Measurements from ENCODE around the gene SCT.

SCT gene

GRCh38 chr11:620935-621814 lies 5.8 kb downstream of the SCT start:
- DNase-seq: no peak

DNA sequence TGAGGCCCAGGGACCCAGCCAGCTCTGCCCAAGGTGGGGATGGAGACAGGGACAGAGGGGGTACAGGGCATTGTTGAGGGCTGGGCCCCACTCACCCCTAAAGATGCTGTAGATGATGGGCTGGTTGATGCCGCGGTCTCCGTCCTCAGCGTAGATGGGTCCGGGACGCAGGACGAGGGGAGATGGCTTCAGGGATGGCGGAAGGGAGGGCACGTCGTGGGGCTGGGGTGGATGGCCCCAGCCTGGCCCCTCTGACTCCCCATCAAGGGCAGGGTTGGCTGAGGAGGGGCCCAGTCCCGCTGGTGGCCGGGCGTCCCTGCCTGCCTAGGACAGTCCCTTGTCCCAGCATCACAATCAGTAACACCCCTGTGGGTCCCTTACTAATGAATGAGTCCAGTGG lies 6.8 kb downstream of the SCT start:
- DNase-seq: no peak

GRCh38 chr11:619628-620050 lies 7.3 kb downstream of the SCT start:
- no peak for DNase-seq

GRCh38 chr11:618856-619627 lies 7.9 kb downstream of the SCT start:
- DNase-seq: no peak

GRCh38 chr11:617912-618682 lies 8.9 kb downstream of the SCT start:
- DNase-seq: no peak

GRCh38 chr11:617199-617911 lies 9.6 kb downstream of the SCT start:
- DNase-seq: no peak

- no peak for DNase-seq
Observed at GRCh38 chr11:616320-617198, 10.4 kb downstream of the SCT start.

DNA sequence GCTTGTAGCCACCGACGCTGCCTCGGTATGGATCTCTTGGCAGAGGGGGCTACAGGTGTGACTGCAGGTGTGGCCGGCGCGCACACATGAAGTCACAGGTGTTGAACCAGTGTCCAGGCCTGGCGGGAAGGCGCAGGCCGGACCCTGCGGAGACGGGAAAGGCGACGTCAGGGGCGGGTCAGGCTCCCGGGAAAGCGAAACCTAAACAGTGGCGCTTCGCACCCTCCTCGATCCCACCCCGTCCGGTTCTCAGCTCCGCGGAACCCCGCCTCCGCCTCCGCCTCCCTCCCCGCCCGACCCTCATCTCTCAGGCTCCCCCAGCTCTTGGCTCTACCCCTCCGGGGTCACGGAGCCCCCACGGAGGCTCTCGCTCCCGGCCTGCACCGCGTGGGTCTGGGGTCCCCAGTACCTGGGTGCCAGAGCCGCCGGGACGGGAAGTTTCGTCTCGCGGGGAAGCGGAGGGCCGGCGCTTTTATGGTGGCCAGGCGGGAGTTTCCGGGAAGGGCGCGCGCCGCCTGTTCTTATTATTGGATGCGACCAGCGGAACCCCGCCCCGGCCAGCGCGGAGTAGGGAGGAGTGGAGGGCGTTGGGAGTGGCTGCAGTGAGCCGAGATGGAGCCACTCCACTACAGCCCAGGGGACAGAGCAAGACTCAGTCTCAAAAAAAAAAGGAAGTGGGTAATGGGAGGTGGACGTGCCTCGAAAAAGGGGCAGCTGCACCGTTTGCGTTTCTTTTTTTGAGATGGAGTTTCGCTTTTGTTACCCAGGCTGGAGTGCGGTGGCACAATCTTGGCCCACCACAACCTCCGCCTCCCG lies 11.3 kb downstream of the SCT start, which contains the start of gene IRF7:
Gene IRF7 (minus strand): TSS at position 447 of the 816 bp plus-strand sequence. CDS start 586 bp downstream, outside the sequence.
- DNase-seq: peak; percentile 89

GRCh38 chr11:614623-615503 lies 12.1 kb downstream of the SCT start:
- DNase-seq: peak; percentile 29

DNA sequence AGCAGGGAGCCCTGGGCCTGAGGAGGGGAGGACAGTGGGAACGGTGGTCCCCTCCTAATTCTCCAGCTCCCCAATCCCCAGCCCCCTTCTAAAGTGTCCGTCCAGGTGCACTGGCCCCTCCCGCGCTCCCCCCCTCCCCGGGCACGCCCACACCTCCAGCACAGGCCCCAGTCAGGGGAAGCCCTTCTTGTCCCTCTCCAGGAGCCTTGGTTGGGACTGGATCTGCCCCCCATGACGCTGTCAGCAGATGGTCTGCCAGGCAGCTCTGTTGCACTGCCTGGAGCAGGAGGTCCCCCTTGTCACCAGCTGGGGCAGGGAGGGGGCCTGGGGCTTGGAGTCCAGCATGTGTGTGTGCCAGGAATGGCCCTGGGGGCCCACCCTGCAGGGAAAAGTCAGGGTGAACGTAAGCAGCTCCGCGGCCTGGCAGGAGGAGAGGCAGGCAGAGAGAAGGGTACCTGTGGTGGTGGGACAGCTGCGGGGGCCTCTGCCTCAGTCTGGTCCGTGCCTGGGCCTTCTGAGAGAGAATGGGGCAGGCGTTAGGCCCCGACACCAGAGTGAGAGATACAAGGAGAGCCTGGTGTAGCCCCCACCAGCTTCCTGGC lies 12.9 kb downstream of the SCT start:
- DNase-seq: peak; percentile 32

DNA sequence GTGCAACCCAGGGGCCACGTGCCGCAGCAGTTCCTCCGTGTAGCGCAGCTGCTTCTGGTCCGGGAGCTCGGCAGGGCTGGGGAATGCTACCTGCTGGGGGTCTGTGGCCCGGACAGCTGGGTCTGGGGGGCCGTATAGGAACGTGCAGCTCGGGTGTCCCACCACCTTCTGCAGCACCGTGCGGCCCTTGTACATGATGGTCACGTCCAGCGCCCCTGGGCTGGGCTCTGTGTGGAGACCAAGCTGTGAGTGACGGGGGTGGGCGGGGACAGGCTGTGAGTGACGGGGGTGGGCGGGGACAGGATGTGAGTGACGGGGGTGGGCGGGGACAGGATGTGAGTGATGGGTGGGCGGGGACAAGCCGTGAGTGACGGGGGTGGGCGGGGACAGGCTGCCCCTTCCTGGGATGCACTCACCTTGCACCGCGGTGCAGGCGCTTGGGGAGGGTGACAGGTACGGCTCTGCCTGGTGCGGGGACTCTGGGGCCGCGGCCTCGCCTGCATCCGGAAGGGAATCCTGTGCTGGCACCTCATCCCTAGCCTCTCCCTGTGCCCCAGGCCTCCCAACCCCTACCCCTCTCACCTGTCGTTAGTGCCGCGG lies 13.5 kb downstream of the SCT start:
- DNase-seq: peak; percentile 71

DNA sequence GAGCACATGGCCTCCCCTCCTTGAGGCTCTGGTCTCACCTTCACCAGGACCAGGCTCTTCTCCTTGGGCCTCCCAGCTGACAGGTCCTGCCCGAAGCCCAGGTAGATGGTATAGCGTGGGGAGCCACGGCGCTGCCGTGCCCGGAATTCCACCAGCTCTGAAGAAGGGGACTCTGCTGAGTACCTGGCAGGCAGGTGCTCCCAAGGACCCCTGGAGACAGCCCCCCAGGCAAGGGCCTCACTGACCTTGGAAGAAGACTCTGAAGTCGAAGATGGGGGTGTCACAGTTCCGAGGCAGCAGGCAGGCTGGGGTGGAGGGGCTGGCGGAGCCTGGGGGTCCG lies 14.1 kb downstream of the SCT start:
- no peak for DNase-seq

DNA sequence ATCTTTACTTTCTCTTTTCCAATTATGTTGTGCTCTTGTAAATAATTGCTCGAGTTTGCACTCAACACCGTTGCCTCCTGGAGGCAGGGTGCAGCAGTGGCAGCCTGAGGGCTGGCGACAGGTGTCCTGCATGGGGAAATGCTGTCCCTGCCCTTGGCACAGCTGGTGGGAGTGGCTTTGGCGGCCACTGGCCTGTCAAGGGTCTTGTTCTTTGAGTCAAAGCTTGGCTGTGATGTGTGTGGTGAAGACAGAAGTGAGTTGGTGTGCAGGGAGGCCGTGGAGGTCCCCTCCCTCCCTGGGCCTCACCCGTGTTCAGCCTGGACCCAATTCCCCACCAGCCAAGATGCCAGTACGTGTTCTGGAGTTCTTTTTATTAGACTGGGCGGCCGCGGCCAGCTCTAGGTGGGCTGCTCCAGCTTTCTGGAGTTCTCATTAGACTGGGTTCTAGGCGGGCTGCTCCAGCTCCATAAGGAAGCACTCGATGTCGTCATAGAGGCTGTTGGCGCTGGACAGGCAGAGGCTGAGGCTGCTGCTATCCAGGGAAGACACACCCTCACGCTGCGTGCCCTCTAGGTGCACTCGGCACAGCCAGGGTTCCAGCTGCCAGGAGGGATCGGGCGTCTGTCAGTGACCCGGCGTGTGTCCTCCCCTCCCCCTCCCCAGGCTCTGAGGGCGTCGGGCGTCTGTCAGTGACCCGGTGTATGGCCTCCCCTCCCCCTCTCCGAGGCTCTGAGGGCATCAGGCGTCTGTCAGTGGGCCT lies 14.6 kb downstream of the SCT start:
- peak; percentile 37 for DNase-seq

DNA sequence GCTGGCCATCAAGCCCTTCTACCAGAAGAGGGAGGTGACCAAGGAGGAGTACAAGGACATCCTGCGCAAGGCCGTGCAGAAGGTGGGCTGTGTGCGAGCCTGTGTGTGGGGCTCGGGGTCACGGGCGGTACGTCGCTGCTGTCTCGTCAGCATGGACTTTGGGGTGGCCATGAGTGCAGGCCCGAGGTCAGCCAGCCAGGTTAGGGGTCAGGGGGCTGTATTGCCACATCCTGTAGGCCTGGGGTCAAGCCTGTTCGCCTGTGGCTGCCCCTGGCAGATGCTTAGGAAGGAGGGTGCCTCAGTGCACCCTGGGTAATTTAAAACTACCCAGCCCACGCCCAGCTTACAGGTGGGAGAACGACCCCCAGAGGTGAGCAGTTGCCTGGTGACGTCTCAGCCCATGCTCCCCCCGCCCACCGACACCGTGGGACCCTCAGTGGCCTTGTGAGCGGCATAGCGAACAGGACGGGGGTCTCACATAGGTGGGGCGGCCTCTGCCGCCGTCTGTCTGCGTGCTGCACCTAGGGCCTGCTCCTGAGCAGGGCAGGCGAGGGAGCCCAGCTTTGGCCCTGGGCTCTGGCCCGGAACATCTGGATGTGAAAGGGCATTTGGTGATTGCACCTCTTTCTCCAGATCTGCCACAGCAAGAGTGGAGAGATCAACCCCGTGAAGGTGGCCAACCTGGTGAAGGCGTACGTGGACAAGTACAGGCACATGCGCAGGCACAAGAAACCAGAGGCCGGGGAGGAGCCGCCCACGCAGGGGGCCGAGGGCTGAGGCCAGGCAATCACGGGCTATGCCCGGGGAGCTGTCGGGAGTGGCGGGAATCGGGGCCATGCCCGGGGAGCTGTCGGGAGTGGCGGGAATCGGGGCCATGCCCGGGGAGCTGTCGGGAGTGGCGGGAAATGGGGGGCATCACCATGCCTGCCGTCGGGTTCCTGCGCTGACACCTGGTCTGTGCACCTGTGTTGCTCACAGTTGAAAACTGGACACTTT lies 15.7 kb downstream of the SCT start:
- peak; percentile 52 for DNase-seq

DNA sequence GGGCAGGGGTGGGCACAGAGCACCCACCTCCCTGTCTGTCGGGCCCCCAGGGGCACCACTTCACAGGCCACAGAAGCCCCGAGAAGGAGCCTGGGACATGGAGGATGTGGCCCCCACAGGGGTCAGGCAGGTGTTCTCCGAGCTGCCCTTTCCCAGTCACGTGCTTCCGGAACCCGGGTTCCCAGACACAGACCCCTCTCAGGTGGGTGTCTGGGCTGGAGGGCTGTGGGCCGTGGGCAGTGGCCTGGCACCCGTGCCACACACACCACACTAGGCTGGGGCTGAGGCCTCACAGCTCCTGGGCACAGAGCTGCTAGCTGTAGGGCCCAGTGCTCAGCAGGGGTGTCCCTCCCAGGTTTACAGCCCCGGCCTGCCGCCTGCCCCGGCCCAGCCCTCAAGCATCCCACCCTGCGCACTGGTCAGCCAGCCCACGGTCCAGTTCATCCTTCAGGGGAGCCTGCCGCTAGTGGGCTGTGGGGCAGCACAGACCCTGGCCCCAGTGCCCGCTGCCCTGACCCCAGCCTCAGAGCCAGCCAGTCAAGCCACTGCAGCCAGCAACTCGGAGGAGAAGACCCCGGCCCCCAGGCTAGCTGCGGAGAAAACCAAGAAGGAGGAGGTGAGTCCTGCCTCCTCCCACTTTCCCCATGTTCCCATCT lies 16.7 kb downstream of the SCT start:
- DNase-seq: peak; percentile 23

- DNase-seq: no peak
Observed at GRCh38 chr11:609341-609811, 17.6 kb downstream of the SCT start.
